DOHH2 (cell line): ENCODE measurements around the gene MYOF.

Experiments used
- H3F3A ChIP-seq: fragments of 200-600 bp; sonication (generic), shearing (Covaris generic); 2 replicates; pipeline ENCODE4 v1.6.0; 2016; ENCODE audit warnings: antibody characterized with exemption, mild to moderate bottlenecking; ENCODE audit not compliant: control insufficient read depth, insufficient read depth
- H3K27ac ChIP-seq: fragments of 200-600 bp; sonication (generic); 2 replicates; pipeline ENCODE4 v1.5.1; 2014; ENCODE audit warnings: low read depth, mild to moderate bottlenecking, low read length, moderate library complexity
- H3K27me3 ChIP-seq: fragments of 200-600 bp; sonication (generic); 2 replicates; pipeline ENCODE4 v1.6.1; 2014; ENCODE audit warnings: mild to moderate bottlenecking, low read length, mixed read lengths; ENCODE audit not compliant: control insufficient read depth
- H3K36me3 ChIP-seq: fragments of 200-600 bp; sonication (generic); 2 replicates; pipeline ENCODE4 v1.6.1; 2014; ENCODE audit warnings: mild to moderate bottlenecking, low read length, moderate library complexity, mixed read lengths; ENCODE audit not compliant: control insufficient read depth
- H3K4me1 ChIP-seq: fragments of 200-600 bp; sonication (generic); 2 replicates; pipeline ENCODE4 v1.6.1; 2014; ENCODE audit warnings: mild to moderate bottlenecking, low read length, mixed read lengths; ENCODE audit not compliant: control insufficient read depth
- H3K4me2 ChIP-seq: fragments of 200-600 bp; sonication (generic); 2 replicates; pipeline ENCODE4 v1.6.0; 2014; ENCODE audit warnings: mild to moderate bottlenecking, low read length, moderate library complexity
- H3K4me3 ChIP-seq: fragments of 200-600 bp; sonication (generic); 2 replicates; pipeline ENCODE4 v1.5.1; 2014; ENCODE audit warnings: mild to moderate bottlenecking, low read length, mixed read lengths
- H3K79me2 ChIP-seq: fragments of 200-600 bp; sonication (generic); 2 replicates; pipeline ENCODE4 v1.6.1; 2014; ENCODE audit warnings: mild to moderate bottlenecking, low read length, mixed read lengths; ENCODE audit not compliant: control insufficient read depth
- H3K9me2 ChIP-seq: fragments of 200-600 bp; sonication (generic); replicated peaks from 2 replicates; pipeline ENCODE4 v1.6.1; 2014; ENCODE audit warnings: mild to moderate bottlenecking, low read length, mixed read lengths; ENCODE audit not compliant: control insufficient read depth
- H3K9me3 ChIP-seq: fragments of 200-600 bp; sonication (generic); 2 replicates; pipeline ENCODE4 v1.6.1; 2014; ENCODE audit warnings: antibody characterized with exemption, low read length, mixed read lengths; ENCODE audit not compliant: control insufficient read depth, insufficient read depth
- H4K20me1 ChIP-seq: fragments of 200-600 bp; sonication (generic); 2 replicates; pipeline ENCODE4 v1.6.0; 2014; ENCODE audit warnings: low read depth, mild to moderate bottlenecking, antibody characterized with exemption, low read length, moderate library complexity; ENCODE audit not compliant: control insufficient read depth, insufficient read depth
- EZH2phosphoT487 ChIP-seq: fragments of 200-600 bp; sonication (generic); IDR thresholded peaks from 2 replicates; pipeline ENCODE4 v1.6.1; 2017; ENCODE audit warnings: borderline replicate concordance, mild to moderate bottlenecking, antibody characterized with exemption, low read length, moderate library complexity, mixed read lengths
- TF ChIP-seq, protein P1 (sequence below): fragments of 200-600 bp; sonication (generic); IDR thresholded peaks from one replicate; pipeline ENCODE4 v1.5.1; 2014; ENCODE audit warnings: antibody characterized with exemption, mild to moderate bottlenecking, low read depth, low read length; ENCODE audit not compliant: poor library complexity, severe bottlenecking

MYOF gene

GRCh38 chr10:93463723-93464476 is 18.2 kb downstream of the MYOF start:
- no peak overlapping the region for H3K27ac ChIP-seq
- H3K27me3 ChIP-seq, result no peaks in the 10 kb centered on the region
- no peak overlapping the region for H3K4me2 ChIP-seq
- H3K9me2 ChIP-seq, result no peaks in the 10 kb centered on the region
- no peaks in the 10 kb centered on the region for H3K79me2 ChIP-seq
- H3K36me3 ChIP-seq, result no peaks in the 10 kb centered on the region
- no peaks in the 10 kb centered on the region for H3K4me1 ChIP-seq
- H3K9me3 ChIP-seq, result no peaks in the 10 kb centered on the region
- H4K20me1 ChIP-seq, result no peaks in the 10 kb centered on the region
- no peak overlapping the region for H3K4me3 ChIP-seq
- H3F3A ChIP-seq, result no peaks in the 10 kb centered on the region
- TF ChIP-seq, protein P1, sequence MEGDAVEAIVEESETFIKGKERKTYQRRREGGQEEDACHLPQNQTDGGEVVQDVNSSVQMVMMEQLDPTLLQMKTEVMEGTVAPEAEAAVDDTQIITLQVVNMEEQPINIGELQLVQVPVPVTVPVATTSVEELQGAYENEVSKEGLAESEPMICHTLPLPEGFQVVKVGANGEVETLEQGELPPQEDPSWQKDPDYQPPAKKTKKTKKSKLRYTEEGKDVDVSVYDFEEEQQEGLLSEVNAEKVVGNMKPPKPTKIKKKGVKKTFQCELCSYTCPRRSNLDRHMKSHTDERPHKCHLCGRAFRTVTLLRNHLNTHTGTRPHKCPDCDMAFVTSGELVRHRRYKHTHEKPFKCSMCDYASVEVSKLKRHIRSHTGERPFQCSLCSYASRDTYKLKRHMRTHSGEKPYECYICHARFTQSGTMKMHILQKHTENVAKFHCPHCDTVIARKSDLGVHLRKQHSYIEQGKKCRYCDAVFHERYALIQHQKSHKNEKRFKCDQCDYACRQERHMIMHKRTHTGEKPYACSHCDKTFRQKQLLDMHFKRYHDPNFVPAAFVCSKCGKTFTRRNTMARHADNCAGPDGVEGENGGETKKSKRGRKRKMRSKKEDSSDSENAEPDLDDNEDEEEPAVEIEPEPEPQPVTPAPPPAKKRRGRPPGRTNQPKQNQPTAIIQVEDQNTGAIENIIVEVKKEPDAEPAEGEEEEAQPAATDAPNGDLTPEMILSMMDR, result no peak
- TF ChIP-seq EZH2phosphoT487, result no peak

GRCh38 chr10:93462881-93463280 is 19.3 kb downstream of the MYOF start:
- Histone ChIP-seq H3K9me3 (no peaks in the 10 kb centered on the region), H3F3A (no peaks in the 10 kb centered on the region), H3K4me1 (no peaks in the 10 kb centered on the region), H4K20me1 (no peaks in the 10 kb centered on the region), H3K27ac (no peak overlapping the region), H3K36me3 (no peaks in the 10 kb centered on the region), H3K4me3 (no peak overlapping the region), H3K9me2 (no peaks in the 10 kb centered on the region), H3K79me2 (no peaks in the 10 kb centered on the region), H3K27me3 (no peaks in the 10 kb centered on the region), H3K4me2 (no peak overlapping the region)
- no peak for TF ChIP-seq EZH2phosphoT487

GRCh38 chr10:93462371-93462770 is 19.8 kb downstream of the MYOF start:
- TF ChIP-seq, protein P1, result no peak
- TF ChIP-seq EZH2phosphoT487, result no peak
- H3K36me3 ChIP-seq, result no peaks in the 10 kb centered on the region
- H3K4me3 ChIP-seq, result no peak overlapping the region
- H4K20me1 ChIP-seq, result no peaks in the 10 kb centered on the region
- H3F3A ChIP-seq, result no peaks in the 10 kb centered on the region
- H3K9me3 ChIP-seq, result no peaks in the 10 kb centered on the region
- H3K79me2 ChIP-seq, result no peaks in the 10 kb centered on the region
- no peak overlapping the region for H3K4me2 ChIP-seq
- no peak overlapping the region for H3K27ac ChIP-seq
- no peaks in the 10 kb centered on the region for H3K27me3 ChIP-seq
- no peaks in the 10 kb centered on the region for H3K9me2 ChIP-seq
- H3K4me1 ChIP-seq, result no peaks in the 10 kb centered on the region

DNA sequence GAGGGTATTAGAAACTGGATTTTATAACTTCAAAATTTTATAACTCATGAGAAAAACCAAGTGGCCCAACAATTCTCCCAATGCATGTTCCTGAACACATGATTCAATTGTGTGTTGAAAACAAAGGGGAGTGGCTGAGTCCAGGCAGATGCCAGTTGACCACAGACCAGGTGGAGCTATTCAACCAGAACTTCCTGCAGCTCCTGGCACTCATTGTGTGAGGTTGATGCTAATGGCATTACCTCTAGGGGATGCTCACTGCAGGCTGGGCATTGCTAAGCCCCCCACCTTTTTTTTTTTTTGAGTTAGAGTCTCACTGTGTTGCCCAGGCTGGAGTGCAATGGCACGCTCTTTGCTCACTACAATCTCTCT is 20.3 kb downstream of the MYOF start:
- no peak overlapping the region for H3K4me2 ChIP-seq

More for the DNA sequence above, 20.3 kb downstream of the MYOF start:
- Histone ChIP-seq H3K4me3 (no peak overlapping the region), H3K79me2 (no peaks in the 10 kb centered on the region), H3F3A (no peaks in the 10 kb centered on the region), H3K4me1 (no peaks in the 10 kb centered on the region), H3K36me3 (no peaks in the 10 kb centered on the region), H4K20me1 (no peaks in the 10 kb centered on the region), H3K9me2 (no peaks in the 10 kb centered on the region), H3K27ac (no peak overlapping the region), H3K27me3 (no peaks in the 10 kb centered on the region), H3K9me3 (no peaks in the 10 kb centered on the region)
- TF ChIP-seq, protein P1, result no peak
- no peak for TF ChIP-seq EZH2phosphoT487
